Caco-2 (cell line): ENCODE measurements around the gene FOXN3. TPM values are rescaled to one million over a fixed set of nuclear protein-coding genes. Genes with fewer than 3 reads are reported as not detected.

Experiments
- BruUV-seq: library from RNA; stranded (reverse); fragments of 400-500 nt; replicated peaks from 2 replicates; lab custom pipeline; 2021; lab: Mats Ljungman, UMichigan
- CTCF ChIA-PET: fragments of 300-600 bp; sonication (Branson Sonifier 250); formaldehyde crosslinking; loops from one replicate; lab custom pipeline; 2022; ENCODE audit warnings: antibody characterized with exemption; lab: Charles Lee
- POLR2A ChIA-PET: fragments of 300-600 bp; sonication (Branson Sonifier 250); formaldehyde crosslinking; loops from one replicate; lab custom pipeline; 2022; ENCODE audit warnings: antibody characterized with exemption; lab: Charles Lee
- DNase-seq, 2 experiments: peaks; one replicate each; pipeline versions ENCODE4 v3.0.0 to v3.0.0-alpha.2; 2020 to 2022
- H3K27me3 ChIP-seq: replicated peaks from 2 replicates; pipeline ENCODE4 v1.6.0; 2011; ENCODE audit warnings: low read length; ENCODE audit not compliant: control insufficient read depth, insufficient read depth
- H3K36me3 ChIP-seq: 2 replicates; pipeline ENCODE4 v1.5.1; 2011; ENCODE audit warnings: low read length; ENCODE audit not compliant: control insufficient read depth, insufficient read depth
- H3K4me1 ChIP-seq: fragments of 250-450 bp; sonication (Bioruptor Pico); 2 replicates; pipeline ENCODE4 v1.5.1; 2020; ENCODE audit warnings: mild to moderate bottlenecking
- H3K4me3 ChIP-seq: 2 replicates; pipeline ENCODE4 v1.5.1; 2011; ENCODE audit warnings: low read depth, mild to moderate bottlenecking, control low read depth, low read length
- H3K9me3 ChIP-seq: fragments of 250-450 bp; sonication (Bioruptor Pico); 2 replicates; pipeline ENCODE4 v1.5.1; 2020; ENCODE audit warnings: mild to moderate bottlenecking, moderate library complexity
- H3K27ac Mint-ChIP-seq: one replicate; pipeline ENCODE4 v1.8.0; 2022; ENCODE audit warnings: mixed read lengths; ENCODE audit not compliant: unreplicated experiment
- H3K27me3 Mint-ChIP-seq: one replicate; pipeline ENCODE4 v1.8.0; 2022; ENCODE audit warnings: mixed read lengths; ENCODE audit not compliant: insufficient read depth, unreplicated experiment
- H3K36me3 Mint-ChIP-seq: one replicate; pipeline ENCODE4 v1.8.0; 2022; ENCODE audit warnings: mild to moderate bottlenecking, mixed read lengths; ENCODE audit not compliant: insufficient read depth, unreplicated experiment
- H3K4me1 Mint-ChIP-seq: one replicate; pipeline ENCODE4 v1.8.0; 2022; ENCODE audit warnings: low read depth, mixed read lengths; ENCODE audit not compliant: unreplicated experiment
- H3K4me3 Mint-ChIP-seq: one replicate; pipeline ENCODE4 v1.8.0; 2022; ENCODE audit warnings: mild to moderate bottlenecking, moderate library complexity, mixed read lengths; ENCODE audit not compliant: unreplicated experiment
- H3K9me3 Mint-ChIP-seq: one replicate; pipeline ENCODE4 v1.8.0; 2022; ENCODE audit warnings: mixed read lengths; ENCODE audit not compliant: unreplicated experiment
- intact Hi-C: fragments of 100-400 bp; cut with micrococcal nuclease; formaldehyde crosslinking; loops from one replicate; pipeline ENCODE4 v1.10.0; 2022; ENCODE audit not compliant: unreplicated experiment
- total RNA-seq: library from RNA; stranded (reverse); gene quantifications from 2 replicates; pipeline ENCODE4 v1.2.3, GENCODE V29; 2022
- TF ChIP-seq, protein P1 (sequence below), 2 experiments: fragments of 200-600 bp in 1 of 2; IDR thresholded peaks; 1 replicate in 1 of 2; 2 replicates in 1 of 2; pipeline versions ENCODE4 v1.5.1 to v1.8.0; 2011 to 2022; ENCODE audit warnings: antibody characterized with exemption in 1 of 2, control low read depth in 1 of 2, inconsistent platforms in 1 of 2, low read depth in 1 of 2, low read length in 1 of 2, mild to moderate bottlenecking in 1 of 2, moderate library complexity in 1 of 2; ENCODE audit not compliant: insufficient read depth in 1 of 2, severe bottlenecking in 1 of 2, unreplicated experiment in 1 of 2

The FOXN3 gene
- total RNA-seq, 1 experiment from 2014 or later: 20.6 TPM

DNA sequence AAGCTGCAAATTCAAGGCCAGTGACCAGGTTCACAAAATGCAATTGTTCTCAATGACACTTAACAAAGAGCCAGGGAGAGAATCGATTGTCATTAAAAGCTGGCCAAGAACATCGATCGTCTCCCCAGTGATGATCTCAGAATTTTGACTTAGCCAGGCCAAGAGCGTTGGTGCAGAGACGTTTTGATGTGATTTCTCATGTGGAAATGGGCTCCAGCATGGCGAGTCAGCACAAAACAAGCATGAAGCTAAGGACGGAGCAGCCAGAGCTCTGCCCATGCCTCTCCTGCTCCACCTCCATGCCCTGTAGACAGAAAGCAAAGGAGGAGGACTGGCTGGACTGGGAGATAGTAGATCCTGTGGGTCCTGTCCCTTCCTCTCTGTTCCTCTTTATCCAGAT is 270.8 kb downstream of the FOXN3 start:
- H3K27ac Mint-ChIP-seq: no peak overlapping the region
- no peaks in the 10 kb centered on the region for H3K9me3 Mint-ChIP-seq
- DNase-seq: no peak
- ChIA-PET POLR2A (no interaction called here), CTCF (no interaction called here)
- intact Hi-C loops: no loop called here
- Histone ChIP-seq H3K4me3 (no peak overlapping the region), H3K27me3 (no peaks in the 10 kb centered on the region; the same call in 1 of the 2 replicates), H3K36me3 (no peaks in the 10 kb centered on the region), H3K4me1 (no peaks in the 10 kb centered on the region), H3K9me3 (no peaks in the 10 kb centered on the region; the same call in 1 of the 2 replicates)
- no peak overlapping the region for H3K4me3 Mint-ChIP-seq
- BruUV-seq: no TSS peak
- no peaks in the 10 kb centered on the region for H3K36me3 Mint-ChIP-seq
- peaks cover 6% of the 10 kb centered on the region for H3K4me1 Mint-ChIP-seq
- H3K27me3 Mint-ChIP-seq: peaks cover 10% of the 10 kb centered on the region
- TF ChIP-seq, protein P1, sequence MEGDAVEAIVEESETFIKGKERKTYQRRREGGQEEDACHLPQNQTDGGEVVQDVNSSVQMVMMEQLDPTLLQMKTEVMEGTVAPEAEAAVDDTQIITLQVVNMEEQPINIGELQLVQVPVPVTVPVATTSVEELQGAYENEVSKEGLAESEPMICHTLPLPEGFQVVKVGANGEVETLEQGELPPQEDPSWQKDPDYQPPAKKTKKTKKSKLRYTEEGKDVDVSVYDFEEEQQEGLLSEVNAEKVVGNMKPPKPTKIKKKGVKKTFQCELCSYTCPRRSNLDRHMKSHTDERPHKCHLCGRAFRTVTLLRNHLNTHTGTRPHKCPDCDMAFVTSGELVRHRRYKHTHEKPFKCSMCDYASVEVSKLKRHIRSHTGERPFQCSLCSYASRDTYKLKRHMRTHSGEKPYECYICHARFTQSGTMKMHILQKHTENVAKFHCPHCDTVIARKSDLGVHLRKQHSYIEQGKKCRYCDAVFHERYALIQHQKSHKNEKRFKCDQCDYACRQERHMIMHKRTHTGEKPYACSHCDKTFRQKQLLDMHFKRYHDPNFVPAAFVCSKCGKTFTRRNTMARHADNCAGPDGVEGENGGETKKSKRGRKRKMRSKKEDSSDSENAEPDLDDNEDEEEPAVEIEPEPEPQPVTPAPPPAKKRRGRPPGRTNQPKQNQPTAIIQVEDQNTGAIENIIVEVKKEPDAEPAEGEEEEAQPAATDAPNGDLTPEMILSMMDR (IDR thresholded peaks at IDR 0.05; ENCODE audit: insufficient read depth in 1 of 2, low read depth in 1 of 2, low read length in 1 of 2, severe bottlenecking in 1 of 2, unreplicated experiment in 1 of 2): no peak

DNA sequence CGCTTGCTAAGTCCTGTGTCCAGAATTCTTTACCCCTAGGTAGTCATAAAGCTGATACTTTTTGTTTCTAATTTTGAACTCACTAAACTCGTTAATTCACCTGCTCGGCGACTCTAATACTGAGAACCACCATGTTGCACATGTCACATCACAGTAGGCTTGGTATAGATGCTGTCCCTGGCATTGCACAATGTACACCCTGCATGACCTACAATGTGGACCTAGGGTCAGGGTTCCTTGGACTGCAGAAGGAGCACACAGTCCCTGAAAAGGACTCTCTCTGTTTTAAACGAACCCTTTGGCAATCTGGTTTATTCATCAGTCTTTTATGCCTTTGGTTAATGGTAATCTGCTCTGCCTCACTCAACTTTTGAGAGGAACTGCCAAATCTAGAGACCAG is 272.4 kb downstream of the FOXN3 start:
- H3K4me1 Mint-ChIP-seq: peaks cover 12% of the 10 kb centered on the region
- CTCF ChIA-PET: no interaction called here
- intact Hi-C loops: no loop called here

DNA sequence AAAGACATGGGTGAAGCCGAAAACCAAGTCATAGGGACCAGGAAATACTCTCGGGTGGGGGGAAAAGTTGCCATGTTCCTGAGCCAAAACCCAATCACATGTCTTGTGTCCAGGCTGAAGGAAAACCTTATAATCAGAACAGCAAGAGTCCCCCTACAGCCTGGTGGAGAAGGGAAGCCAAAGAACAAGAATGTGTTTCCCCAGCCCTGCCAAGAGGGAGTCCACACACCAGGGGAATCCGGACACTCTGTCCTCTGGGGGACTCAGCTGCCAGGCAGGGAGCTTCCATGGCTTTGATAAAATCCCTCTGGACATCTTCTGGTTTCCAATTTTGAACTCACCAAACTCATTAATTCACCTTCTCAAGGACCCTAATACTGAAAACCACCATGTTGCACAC is 273.0 kb downstream of the FOXN3 start:
- TF ChIP-seq, protein P1 (IDR thresholded peaks at IDR 0.05; ENCODE audit: insufficient read depth in 1 of 2, low read depth in 1 of 2, low read length in 1 of 2, severe bottlenecking in 1 of 2, unreplicated experiment in 1 of 2): no peak
- Histone ChIP-seq H3K27me3 (no peaks in the 10 kb centered on the region; the same call in 1 of the 2 replicates), H3K36me3 (no peaks in the 10 kb centered on the region), H3K9me3 (no peaks in the 10 kb centered on the region; the same call in 1 of the 2 replicates), H3K4me3 (no peak overlapping the region), H3K4me1 (no peaks in the 10 kb centered on the region)
- intact Hi-C loops: no loop called here
- Mint-ChIP-seq H3K36me3 (no peaks in the 10 kb centered on the region), H3K4me3 (no peak overlapping the region), H3K4me1 (peaks cover 12% of the 10 kb centered on the region), H3K9me3 (no peaks in the 10 kb centered on the region), H3K27ac (no peak overlapping the region), H3K27me3 (peaks cover 13% of the 10 kb centered on the region)
- no TSS peak for BruUV-seq
- CTCF ChIA-PET: no interaction called here
- DNase-seq: no peak
- POLR2A ChIA-PET: no interaction called here

More for the DNA sequence above, 272.4 kb downstream of the FOXN3 start:
- no peaks in the 10 kb centered on the region; the same call in 1 of the 2 replicates for H3K9me3 ChIP-seq
- no peaks in the 10 kb centered on the region for H3K36me3 ChIP-seq
- no peak overlapping the region for H3K4me3 ChIP-seq
- no peak for DNase-seq
- Mint-ChIP-seq H3K9me3 (no peaks in the 10 kb centered on the region), H3K27me3 (peaks cover 13% of the 10 kb centered on the region), H3K27ac (no peak overlapping the region), H3K36me3 (no peaks in the 10 kb centered on the region), H3K4me3 (no peak overlapping the region)
- H3K4me1 ChIP-seq: no peaks in the 10 kb centered on the region
- TF ChIP-seq, protein P1 (IDR thresholded peaks at IDR 0.05; ENCODE audit: insufficient read depth in 1 of 2, low read depth in 1 of 2, low read length in 1 of 2, severe bottlenecking in 1 of 2, unreplicated experiment in 1 of 2): no peak
- no TSS peak for BruUV-seq
- POLR2A ChIA-PET: no interaction called here
- no peaks in the 10 kb centered on the region; the same call in 1 of the 2 replicates for H3K27me3 ChIP-seq
